Ovary (tissue), 3 donors: Measurements from ENCODE around the gene CD70.

ENCODE experiments used
- CTCF ChIP-seq, 3 donors: fragments of 450-650 bp in 2 of 3; fragments of 200-600 bp in 1 of 3; IDR thresholded peaks; one replicate each; pipeline versions ENCODE4 v1.5.1 to v1.8.0; 2016 to 2022; ENCODE audit warnings: antibody characterized with exemption in 3 of 3, mild to moderate bottlenecking in 1 of 3
- EP300 ChIP-seq: sonication (generic); formaldehyde crosslinking; IDR thresholded peaks from one replicate; pipeline ENCODE4 v1.6.1; 2017; ENCODE audit warnings: antibody characterized with exemption
- POLR2A ChIP-seq: fragments of 450-650 bp; IDR thresholded peaks from one replicate; pipeline ENCODE4 v1.6.1; 2017; ENCODE audit warnings: antibody characterized with exemption, mild to moderate bottlenecking, moderate library complexity
- donor health status: DM: no; HTN: no; CAD: no.

DNA sequence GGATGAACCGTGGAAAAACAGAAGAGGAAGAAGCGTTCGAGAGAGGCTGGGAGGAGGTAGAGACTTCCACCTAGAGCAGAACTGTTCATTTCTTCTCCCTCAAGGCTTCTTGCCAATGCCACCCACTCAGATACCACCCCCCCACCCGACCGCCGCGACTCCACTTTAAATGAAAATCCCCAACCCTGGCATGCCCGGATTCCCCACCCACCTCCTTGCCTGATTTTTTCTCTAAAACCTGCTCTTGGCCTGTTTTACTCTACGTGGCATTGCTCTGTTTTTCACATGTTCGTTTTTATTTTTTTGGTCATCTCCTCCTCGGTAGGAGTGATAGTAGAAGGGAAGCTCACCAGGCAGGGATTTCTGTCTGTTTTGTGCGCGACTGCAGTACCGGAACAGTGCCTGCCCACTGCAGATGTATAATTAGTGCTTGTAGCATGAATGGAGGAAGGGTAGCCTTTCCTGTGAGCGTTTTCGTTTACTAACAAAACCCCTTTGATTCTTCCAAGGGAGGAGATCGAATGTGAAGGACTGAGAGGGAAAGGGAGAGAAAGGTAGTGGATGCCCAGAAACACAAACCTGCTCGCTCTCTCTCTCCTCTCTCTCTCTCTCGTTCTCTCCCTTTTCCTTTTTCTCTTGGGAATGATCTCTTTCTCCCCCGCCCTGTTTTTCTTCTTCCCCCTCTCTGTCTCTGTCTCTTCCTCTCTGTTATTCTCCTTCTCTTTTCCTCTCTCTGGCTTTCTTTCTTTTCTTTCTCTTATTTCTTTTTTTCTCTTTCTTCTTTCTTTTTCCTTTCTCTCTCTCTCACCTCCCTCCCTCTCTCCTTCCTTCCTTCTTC lies 2.2 kb downstream of the CD70 start:
- no peak for TF ChIP-seq EP300
- no peak for TF ChIP-seq CTCF (IDR thresholded peaks at IDR 0.05)
- no peak for TF ChIP-seq POLR2A
